PC-3 (cell line): ENCODE measurements around the gene EPB41L1. TPM values are rescaled to one million over a fixed set of nuclear protein-coding genes. Genes with fewer than 3 reads are reported as not detected.

Experiments used
- ATAC-seq: fragments of 200-7000 bp; cut with Tn5 transposase; 2 replicates; pipeline ENCODE4 v1.9.1; 2020; ENCODE audit warnings: mild to moderate bottlenecking, moderate library complexity
- BruUV-seq: library from RNA; stranded (reverse); fragments of 400-500 nt; replicated peaks from 2 replicates; lab custom pipeline; 2021; lab: Mats Ljungman, UMichigan
- CTCF ChIA-PET: fragments of 300-600 bp; sonication (Branson Sonifier 250); formaldehyde crosslinking; loops from one replicate; lab custom pipeline; 2022; ENCODE audit warnings: antibody characterized with exemption; lab: Charles Lee
- POLR2A ChIA-PET: fragments of 300-600 bp; sonication (Branson Sonifier 250); formaldehyde crosslinking; loops from one replicate; lab custom pipeline; 2022; ENCODE audit warnings: antibody characterized with exemption; ENCODE audit not compliant: unreplicated experiment; lab: Charles Lee
- DNase-seq: peaks from one replicate; pipeline ENCODE4 v3.0.0-alpha.2; 2015
- H2AFZ ChIP-seq: fragments of 300-600 bp; sonication (generic); 2 replicates; pipeline ENCODE4 v1.6.0; 2016; ENCODE audit warnings: antibody characterized with exemption, low read length
- H3F3A ChIP-seq: fragments of 300-600 bp; sonication (generic); one replicate; pipeline ENCODE4 v1.6.0; 2017; ENCODE audit warnings: antibody characterized with exemption, low read length, control low read depth, mild to moderate bottlenecking; ENCODE audit not compliant: unreplicated experiment
- H3K27ac ChIP-seq: fragments of 300-600 bp; sonication (generic); 2 replicates; pipeline ENCODE4 v1.5.1; 2016; ENCODE audit warnings: mild to moderate bottlenecking, low read length
- H3K27me3 ChIP-seq: fragments of 300-600 bp; sonication (generic); 2 replicates; pipeline ENCODE4 v1.6.1; 2016; ENCODE audit warnings: low read length, mixed read lengths
- H3K36me3 ChIP-seq: fragments of 300-600 bp; sonication (generic); 2 replicates; pipeline ENCODE4 v1.6.1; 2016; ENCODE audit warnings: low read depth, mixed run types, low read length, mixed read lengths
- H3K4me1 ChIP-seq: fragments of 300-600 bp; sonication (generic); 2 replicates; pipeline ENCODE4 v1.5.1; 2016; ENCODE audit warnings: low read length; ENCODE audit not compliant: insufficient read depth
- H3K4me2 ChIP-seq: fragments of 300-600 bp; sonication (generic); 2 replicates; pipeline ENCODE4 v1.6.0; 2016; ENCODE audit warnings: low read length
- H3K4me3 ChIP-seq: fragments of 300-600 bp; sonication (generic); 2 replicates; pipeline ENCODE4 v1.5.1; 2016; ENCODE audit warnings: mild to moderate bottlenecking, low read length, mixed read lengths
- H3K79me2 ChIP-seq: fragments of 300-600 bp; sonication (generic); 2 replicates; pipeline ENCODE4 v1.6.1; 2017; ENCODE audit warnings: low read length, mixed read lengths
- H3K9ac ChIP-seq: fragments of 300-600 bp; sonication (generic); 2 replicates; pipeline ENCODE4 v1.6.0; 2016; ENCODE audit warnings: mild to moderate bottlenecking, low read length
- H3K9me2 ChIP-seq: fragments of 300-600 bp; sonication (generic); replicated peaks from 2 replicates; pipeline ENCODE4 v1.6.1; 2016; ENCODE audit warnings: mixed run types, low read length, mixed read lengths
- H3K9me3 ChIP-seq: fragments of 300-600 bp; sonication (generic); 2 replicates; pipeline ENCODE4 v1.6.1; 2016; ENCODE audit warnings: low read length, mixed read lengths
- H4K20me1 ChIP-seq: fragments of 300-600 bp; sonication (generic); 2 replicates; pipeline ENCODE4 v1.6.1; 2016; ENCODE audit warnings: low read length, mixed read lengths
- EZH2 ChIP-seq: fragments of 300-600 bp; sonication (generic); IDR thresholded peaks from one replicate; pipeline ENCODE4 v1.6.1; 2017; ENCODE audit warnings: antibody characterized with exemption, mild to moderate bottlenecking, low read length; ENCODE audit not compliant: unreplicated experiment
- EZH2phosphoT487 ChIP-seq: fragments of 300-600 bp; sonication (generic); IDR thresholded peaks from 2 replicates; pipeline ENCODE4 v1.6.1; 2018; ENCODE audit warnings: mild to moderate bottlenecking, antibody characterized with exemption, low read length, borderline replicate concordance
- intact Hi-C: fragments of 100-400 bp; cut with micrococcal nuclease; formaldehyde crosslinking; loops from 2 replicates; pipeline ENCODE4 v1.9.0; 2023
- total RNA-seq: library from RNA; depleted of rRNA; stranded (reverse); fragments of >200 nt; gene quantifications from 2 replicates; pipeline ENCODE4 v1.2.3, GENCODE V29; 2014
- TF ChIP-seq, protein P1 (sequence below): fragments of 300-600 bp; sonication (generic); conservative IDR thresholded peaks from 2 replicates; pipeline ENCODE4 v1.5.1; 2017; ENCODE audit warnings: antibody characterized with exemption, low read depth, mild to moderate bottlenecking, low read length

Gene EPB41L1
- total RNA-seq, 1 experiment from 2014 or later = 48.2 TPM

- Histone ChIP-seq H3K4me1 (0 out of 2 replicates have a peak, but pooled peaks cover 2% of the 10 kb centered on the region), H3F3A (no peaks in the 10 kb centered on the region), H3K4me3 (no peak overlapping the region), H3K4me2 (no peak overlapping the region), H3K9me3 (no peaks in the 10 kb centered on the region), H4K20me1 (no peaks in the 10 kb centered on the region), H3K9me2 (no peaks in the 10 kb centered on the region), H2AFZ (no peak overlapping the region), H3K79me2 (peaks cover 21% of the 10 kb centered on the region; the same call in 1 of the 2 replicates), H3K9ac (no peak overlapping the region), H3K36me3 (peaks cover 58% of the 10 kb centered on the region), H3K27me3 (no peaks in the 10 kb centered on the region), H3K27ac (no peak overlapping the region)
- ChIA-PET POLR2A (no interaction called here), CTCF (no interaction called here)
- DNase-seq = no peak
- no peak for TF ChIP-seq EZH2phosphoT487
- TF ChIP-seq EZH2 = no peak
- TF ChIP-seq, protein P1, sequence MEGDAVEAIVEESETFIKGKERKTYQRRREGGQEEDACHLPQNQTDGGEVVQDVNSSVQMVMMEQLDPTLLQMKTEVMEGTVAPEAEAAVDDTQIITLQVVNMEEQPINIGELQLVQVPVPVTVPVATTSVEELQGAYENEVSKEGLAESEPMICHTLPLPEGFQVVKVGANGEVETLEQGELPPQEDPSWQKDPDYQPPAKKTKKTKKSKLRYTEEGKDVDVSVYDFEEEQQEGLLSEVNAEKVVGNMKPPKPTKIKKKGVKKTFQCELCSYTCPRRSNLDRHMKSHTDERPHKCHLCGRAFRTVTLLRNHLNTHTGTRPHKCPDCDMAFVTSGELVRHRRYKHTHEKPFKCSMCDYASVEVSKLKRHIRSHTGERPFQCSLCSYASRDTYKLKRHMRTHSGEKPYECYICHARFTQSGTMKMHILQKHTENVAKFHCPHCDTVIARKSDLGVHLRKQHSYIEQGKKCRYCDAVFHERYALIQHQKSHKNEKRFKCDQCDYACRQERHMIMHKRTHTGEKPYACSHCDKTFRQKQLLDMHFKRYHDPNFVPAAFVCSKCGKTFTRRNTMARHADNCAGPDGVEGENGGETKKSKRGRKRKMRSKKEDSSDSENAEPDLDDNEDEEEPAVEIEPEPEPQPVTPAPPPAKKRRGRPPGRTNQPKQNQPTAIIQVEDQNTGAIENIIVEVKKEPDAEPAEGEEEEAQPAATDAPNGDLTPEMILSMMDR = no peak
- BruUV-seq = no TSS peak
- ATAC-seq = no peak
- intact Hi-C loops = no loop called here
Measured at GRCh38 chr20:36251426-36251825, 96.9 kb downstream of the EPB41L1 start.

- no peak overlapping the region for H2AFZ ChIP-seq
- POLR2A ChIA-PET = no interaction called here
- DNase-seq (no peak), ATAC-seq (no peak)
- peaks cover 21% of the 10 kb centered on the region; the same call in 1 of the 2 replicates for H3K79me2 ChIP-seq
- no peaks in the 10 kb centered on the region for H3K27me3 ChIP-seq
- CTCF ChIA-PET = no interaction called here
- peaks cover 57% of the 10 kb centered on the region for H3K36me3 ChIP-seq
- H3K9me3 ChIP-seq = no peaks in the 10 kb centered on the region
- H3K27ac ChIP-seq = no peak overlapping the region
- H3F3A ChIP-seq = no peaks in the 10 kb centered on the region
- intact Hi-C loops = no loop called here
- no peaks in the 10 kb centered on the region for H3K9me2 ChIP-seq
- no peak overlapping the region for H3K4me3 ChIP-seq
- no peak overlapping the region for H3K9ac ChIP-seq
- TF ChIP-seq EZH2phosphoT487 (no peak), EZH2 (no peak)
- TF ChIP-seq, protein P1 = no peak
- H3K4me2 ChIP-seq = no peak overlapping the region
- 0 out of 2 replicates have a peak, but pooled peaks cover 2% of the 10 kb centered on the region for H3K4me1 ChIP-seq
- BruUV-seq = no TSS peak
- no peaks in the 10 kb centered on the region for H4K20me1 ChIP-seq
Measured at GRCh38 chr20:36252511-36252910, 98.0 kb downstream of the EPB41L1 start.

- POLR2A ChIA-PET = no interaction called here
- Histone ChIP-seq H3F3A (no peaks in the 10 kb centered on the region), H3K79me2 (peaks cover 21% of the 10 kb centered on the region; the same call in 1 of the 2 replicates), H2AFZ (no peak overlapping the region), H3K27ac (no peak overlapping the region), H3K9me3 (no peaks in the 10 kb centered on the region), H3K36me3 (peaks cover 55% of the 10 kb centered on the region), H3K4me2 (no peak overlapping the region), H3K4me3 (no peak overlapping the region), H4K20me1 (no peaks in the 10 kb centered on the region), H3K27me3 (no peaks in the 10 kb centered on the region), H3K4me1 (0 out of 2 replicates have a peak, but pooled peaks cover 2% of the 10 kb centered on the region), H3K9me2 (no peaks in the 10 kb centered on the region), H3K9ac (no peak overlapping the region)
- intact Hi-C loops = no loop called here
- TF ChIP-seq, protein P1 = no peak
- no peak for TF ChIP-seq EZH2phosphoT487
- TF ChIP-seq EZH2 = no peak
- CTCF ChIA-PET = no interaction called here
- ATAC-seq (no peak), DNase-seq (no peak)
- BruUV-seq = no TSS peak
Measured at GRCh38 chr20:36253036-36253435, 98.5 kb downstream of the EPB41L1 start.
